GM23248 (cell line): ENCODE results near the gene TNK1.

Experiments used
- EZH2 ChIP-seq: fragments of 200-600 bp; sonication (generic); IDR thresholded peaks from 2 replicates; pipeline ENCODE4 v1.6.1; 2018; ENCODE audit warnings: antibody characterized with exemption, mild to moderate bottlenecking; ENCODE audit not compliant: insufficient read depth, poor library complexity, severe bottlenecking
- EZH2phosphoT487 ChIP-seq: fragments of 200-600 bp; sonication (generic); IDR thresholded peaks from 2 replicates; pipeline ENCODE4 v1.6.1; 2018; ENCODE audit warnings: antibody characterized with exemption, moderate library complexity, mild to moderate bottlenecking, low read depth; ENCODE audit not compliant: insufficient read depth

- TF ChIP-seq EZH2 (no peak), EZH2phosphoT487 (no peak)
Measured at GRCh38 chr17:7363311-7363710, 17.6 kb upstream of the TNK1 start.
